Prostate gland (tissue), 2 donors: ENCODE measurements around the gene BNIP5.

Experiments used
- CTCF ChIP-seq, 4 experiments: fragments of 200-600 bp in 2 of 4; fragments of 450-650 bp in 2 of 4; sonication (generic) in 2 of 4; IDR thresholded peaks; 1 replicate in 3 of 4; 2 replicates in 1 of 4; pipeline ENCODE4 v1.5.1; 2016 to 2019; ENCODE audit warnings: antibody characterized with exemption in 4 of 4, mild to moderate bottlenecking in 2 of 4, moderate library complexity in 2 of 4
- POLR2A ChIP-seq: fragments of 450-650 bp; IDR thresholded peaks from one replicate; pipeline ENCODE4 v1.6.1; 2016; ENCODE audit warnings: antibody characterized with exemption, mild to moderate bottlenecking

- TF ChIP-seq CTCF (IDR thresholded peaks at IDR 0.05) (no peak), POLR2A (no peak)
Observed at GRCh38 chr6:36374194-36374593, 37.5 kb upstream of the BNIP5 start.
